CD4-positive, alpha-beta T cell treated with Interleukin-2 at 100 ng/mL for 4 hours (primary cell): Measurements from ENCODE around the gene SRGAP1.
"Not testable (repeated sequence)": the region's sequence is repeated elsewhere in the genome, so short reads cannot be mapped to it uniquely, and the experiment has no call there.

ENCODE experiments used
- DNase-seq: peaks from one replicate; pipeline ENCODE4 v3.0.0-alpha.2; 2020; ENCODE audit warnings: low spot score

Gene SRGAP1

GRCh38 chr12:64171715-64172114, 327.2 kb downstream of the SRGAP1 start:
- DNase-seq = no peak

GRCh38 chr12:64172143-64172970, 327.9 kb downstream of the SRGAP1 start:
- no peak for DNase-seq

- no peak for DNase-seq
These were observed 329.0 kb downstream of the SRGAP1 start for GRCh38 chr12:64173456-64173855.

GRCh38 chr12:64175254-64175945, 330.9 kb downstream of the SRGAP1 start:
- no peak for DNase-seq

- no peak for DNase-seq
These were observed 332.5 kb downstream of the SRGAP1 start for GRCh38 chr12:64177001-64177400.

- no peak for DNase-seq
These were observed 333.6 kb downstream of the SRGAP1 start for GRCh38 chr12:64178122-64178521.

GRCh38 chr12:64180951-64181350, 336.5 kb downstream of the SRGAP1 start:
- no peak for DNase-seq

GRCh38 chr12:64181430-64182291, 337.2 kb downstream of the SRGAP1 start:
- no peak for DNase-seq

GRCh38 chr12:64184216-64184615, 339.7 kb downstream of the SRGAP1 start:
- no peak for DNase-seq

- no peak for DNase-seq
These were observed 342.3 kb downstream of the SRGAP1 start for GRCh38 chr12:64186789-64187188.

GRCh38 chr12:64187370-64187769, 342.9 kb downstream of the SRGAP1 start:
- DNase-seq = no peak

GRCh38 chr12:64187794-64188193, 343.3 kb downstream of the SRGAP1 start:
- no peak for DNase-seq

- no peak for DNase-seq
These were observed 345.0 kb downstream of the SRGAP1 start for GRCh38 chr12:64189530-64189929.

- DNase-seq = no peak
These were observed 345.6 kb downstream of the SRGAP1 start for GRCh38 chr12:64190140-64190539.

GRCh38 chr12:64192644-64193444, 348.3 kb downstream of the SRGAP1 start:
- DNase-seq = no peak

- no peak for DNase-seq
These were observed 349.4 kb downstream of the SRGAP1 start for GRCh38 chr12:64193931-64194330.

- DNase-seq = no peak
These were observed 350.0 kb downstream of the SRGAP1 start for GRCh38 chr12:64194333-64195149.

- DNase-seq = not testable (repeated sequence)
These were observed 351.3 kb downstream of the SRGAP1 start for GRCh38 chr12:64195841-64196240.

- no peak for DNase-seq
These were observed 358.5 kb downstream of the SRGAP1 start for GRCh38 chr12:64203036-64203435.

- no peak for DNase-seq
These were observed 359.3 kb downstream of the SRGAP1 start for GRCh38 chr12:64203775-64204174.

- no peak for DNase-seq
These were observed 361.0 kb downstream of the SRGAP1 start for GRCh38 chr12:64205542-64205941.
